Measurements from ENCODE around the gene SERPINE3.

DNA sequence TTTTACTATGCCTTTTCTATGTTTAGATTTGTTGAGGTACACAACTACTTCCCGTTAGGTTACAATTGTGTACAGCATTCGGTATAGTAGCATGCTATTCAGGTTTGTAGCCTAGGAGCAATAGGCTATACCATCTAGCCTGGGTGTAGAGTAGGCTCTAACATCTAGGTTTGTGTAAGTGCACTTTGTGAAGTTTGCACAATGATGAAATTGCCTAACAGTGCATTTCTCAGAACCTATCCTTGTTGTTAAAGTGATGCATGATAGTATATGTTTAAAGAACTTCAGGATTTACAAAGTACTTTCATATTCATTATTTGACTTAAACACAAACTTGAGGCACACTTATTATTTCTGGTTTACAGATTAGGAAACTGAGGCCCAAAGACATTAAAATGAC is 11.5 kb upstream of the SERPINE3 start:
- TF ChIP-seq, protein P1, sequence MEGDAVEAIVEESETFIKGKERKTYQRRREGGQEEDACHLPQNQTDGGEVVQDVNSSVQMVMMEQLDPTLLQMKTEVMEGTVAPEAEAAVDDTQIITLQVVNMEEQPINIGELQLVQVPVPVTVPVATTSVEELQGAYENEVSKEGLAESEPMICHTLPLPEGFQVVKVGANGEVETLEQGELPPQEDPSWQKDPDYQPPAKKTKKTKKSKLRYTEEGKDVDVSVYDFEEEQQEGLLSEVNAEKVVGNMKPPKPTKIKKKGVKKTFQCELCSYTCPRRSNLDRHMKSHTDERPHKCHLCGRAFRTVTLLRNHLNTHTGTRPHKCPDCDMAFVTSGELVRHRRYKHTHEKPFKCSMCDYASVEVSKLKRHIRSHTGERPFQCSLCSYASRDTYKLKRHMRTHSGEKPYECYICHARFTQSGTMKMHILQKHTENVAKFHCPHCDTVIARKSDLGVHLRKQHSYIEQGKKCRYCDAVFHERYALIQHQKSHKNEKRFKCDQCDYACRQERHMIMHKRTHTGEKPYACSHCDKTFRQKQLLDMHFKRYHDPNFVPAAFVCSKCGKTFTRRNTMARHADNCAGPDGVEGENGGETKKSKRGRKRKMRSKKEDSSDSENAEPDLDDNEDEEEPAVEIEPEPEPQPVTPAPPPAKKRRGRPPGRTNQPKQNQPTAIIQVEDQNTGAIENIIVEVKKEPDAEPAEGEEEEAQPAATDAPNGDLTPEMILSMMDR (IDR thresholded peaks at IDR 0.05), result no peak
- TF ChIP-seq POLR2A (IDR thresholded peaks at IDR 0.05), result no peak
